Hepatocyte (in vitro differentiated cells): ENCODE measurements around the gene PTH1R. TPM values are rescaled to one million over a fixed set of nuclear protein-coding genes. Genes with fewer than 3 reads are reported as not detected.

Source experiments
- DNase-seq: peaks from one replicate; pipeline ENCODE4 v3.0.0-alpha.2; 2016; ENCODE audit warnings: low spot score
- H2AFZ ChIP-seq: fragments of 200-600 bp; sonication (generic); 2 replicates; pipeline ENCODE4 v1.6.0; 2016; ENCODE audit warnings: antibody characterized with exemption, mild to moderate bottlenecking
- H3K27ac ChIP-seq: fragments of 200-600 bp; sonication (generic); 2 replicates; pipeline ENCODE4 v1.5.1; 2016; ENCODE audit warnings: mild to moderate bottlenecking
- H3K27me3 ChIP-seq: fragments of 200-600 bp; sonication (generic); 2 replicates; pipeline ENCODE4 v1.6.1; 2016
- H3K36me3 ChIP-seq: fragments of 200-600 bp; sonication (generic); replicated peaks from 2 replicates; pipeline ENCODE4 v1.5.1; 2016; ENCODE audit warnings: low read depth; ENCODE audit not compliant: insufficient read depth
- H3K4me1 ChIP-seq: fragments of 200-600 bp; sonication (generic); 2 replicates; pipeline ENCODE4 v1.5.1; 2016; ENCODE audit warnings: mild to moderate bottlenecking, moderate library complexity; ENCODE audit not compliant: insufficient read depth
- H3K4me2 ChIP-seq: fragments of 200-600 bp; sonication (generic); 2 replicates; pipeline ENCODE4 v1.6.0; 2016
- H3K4me3 ChIP-seq: fragments of 200-600 bp; sonication (generic); 2 replicates; pipeline ENCODE4 v1.5.1; 2016; ENCODE audit warnings: mild to moderate bottlenecking
- H3K79me2 ChIP-seq: fragments of 200-600 bp; sonication (generic); 2 replicates; pipeline ENCODE4 v1.6.0; 2017; ENCODE audit warnings: mild to moderate bottlenecking
- H3K9me2 ChIP-seq: fragments of 200-600 bp; sonication (generic); replicated peaks from 2 replicates; pipeline ENCODE4 v1.6.0; 2017; ENCODE audit warnings: mild to moderate bottlenecking; ENCODE audit not compliant: insufficient read depth
- H3K9me3 ChIP-seq: fragments of 200-600 bp; sonication (generic); 2 replicates; pipeline ENCODE4 v1.5.1; 2016; ENCODE audit warnings: low read depth, mild to moderate bottlenecking
- H4K20me1 ChIP-seq: fragments of 200-600 bp; sonication (generic); 2 replicates; pipeline ENCODE4 v1.6.0; 2016; ENCODE audit warnings: mild to moderate bottlenecking; ENCODE audit not compliant: insufficient read depth, poor library complexity, severe bottlenecking
- EZH2 ChIP-seq: fragments of 200-600 bp; sonication (generic); IDR thresholded peaks from 2 replicates; pipeline ENCODE4 v1.6.1; 2016; ENCODE audit warnings: antibody characterized with exemption, mild to moderate bottlenecking, borderline replicate concordance
- EZH2phosphoT487 ChIP-seq: fragments of 200-600 bp; sonication (generic); IDR thresholded peaks from one replicate; pipeline ENCODE4 v1.6.1; 2018; ENCODE audit warnings: antibody characterized with exemption, mild to moderate bottlenecking, low read depth, moderate library complexity; ENCODE audit not compliant: unreplicated experiment, severe bottlenecking
- WGBS: methylation state at CpG from one replicate; pipeline ENCODE4 v1.1.6; 2016; ENCODE audit warnings: low lambda C conversion rate; ENCODE audit errors: missing lambda C conversion rate; 5-methylcytosine and 5-hydroxymethylcytosine counted together
- polyA plus RNA-seq: library from polyadenylated mRNA; unstranded; fragments of >200 nt; fragmentation: Nextera tagmentation; extraction: Ambion mirVana; gene quantifications from 2 replicates; pipeline ENCODE4 v1.2.1, GENCODE V29; 2016
- total RNA-seq: library from RNA; depleted of rRNA; stranded (reverse); fragments of >200 nt; gene quantifications from 2 replicates; pipeline ENCODE4 v1.2.3, GENCODE V29; 2014
- TF ChIP-seq, protein P1 (sequence below): fragments of 200-600 bp; sonication (generic); IDR thresholded peaks from 2 replicates; pipeline ENCODE4 v1.5.1; 2016; ENCODE audit warnings: antibody characterized with exemption, mild to moderate bottlenecking; ENCODE audit not compliant: poor library complexity

Gene PTH1R
- total and polyA plus RNA-seq, 2 experiments from 2014 or later, result 14.5 to 31.0 TPM

DNA sequence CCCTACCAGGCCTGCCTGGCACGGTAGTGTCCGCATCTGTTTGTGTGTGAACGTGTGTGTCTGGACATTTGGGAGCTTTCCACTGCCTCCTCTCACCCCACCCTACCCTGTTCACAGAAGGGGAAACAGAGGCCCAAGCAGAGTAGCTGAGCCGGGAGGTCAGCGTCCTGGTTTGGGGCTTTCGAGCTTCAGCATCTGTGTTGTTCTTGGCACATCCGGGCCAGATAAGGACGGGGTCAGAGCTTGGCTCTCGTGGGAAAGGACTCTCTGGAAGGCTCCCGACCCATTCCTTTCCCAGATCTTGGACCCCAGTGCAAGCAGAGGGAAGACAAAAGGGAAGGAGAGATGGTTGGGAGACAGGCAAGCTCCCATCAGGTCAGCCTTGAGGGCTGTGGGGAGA lies 6.3 kb upstream of the PTH1R start:
- peaks cover 38% of the 10 kb centered on the region for H3K4me1 ChIP-seq
- no peaks in the 10 kb centered on the region for H3K27me3 ChIP-seq
- no peak overlapping the region for H3K4me3 ChIP-seq
- no peak for DNase-seq
- TF ChIP-seq EZH2 (no peak), EZH2phosphoT487 (no peak)
- TF ChIP-seq, protein P1, sequence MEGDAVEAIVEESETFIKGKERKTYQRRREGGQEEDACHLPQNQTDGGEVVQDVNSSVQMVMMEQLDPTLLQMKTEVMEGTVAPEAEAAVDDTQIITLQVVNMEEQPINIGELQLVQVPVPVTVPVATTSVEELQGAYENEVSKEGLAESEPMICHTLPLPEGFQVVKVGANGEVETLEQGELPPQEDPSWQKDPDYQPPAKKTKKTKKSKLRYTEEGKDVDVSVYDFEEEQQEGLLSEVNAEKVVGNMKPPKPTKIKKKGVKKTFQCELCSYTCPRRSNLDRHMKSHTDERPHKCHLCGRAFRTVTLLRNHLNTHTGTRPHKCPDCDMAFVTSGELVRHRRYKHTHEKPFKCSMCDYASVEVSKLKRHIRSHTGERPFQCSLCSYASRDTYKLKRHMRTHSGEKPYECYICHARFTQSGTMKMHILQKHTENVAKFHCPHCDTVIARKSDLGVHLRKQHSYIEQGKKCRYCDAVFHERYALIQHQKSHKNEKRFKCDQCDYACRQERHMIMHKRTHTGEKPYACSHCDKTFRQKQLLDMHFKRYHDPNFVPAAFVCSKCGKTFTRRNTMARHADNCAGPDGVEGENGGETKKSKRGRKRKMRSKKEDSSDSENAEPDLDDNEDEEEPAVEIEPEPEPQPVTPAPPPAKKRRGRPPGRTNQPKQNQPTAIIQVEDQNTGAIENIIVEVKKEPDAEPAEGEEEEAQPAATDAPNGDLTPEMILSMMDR, result no peak
- H3K79me2 ChIP-seq, result no peaks in the 10 kb centered on the region
- H3K27ac ChIP-seq, result no peak overlapping the region
- H2AFZ ChIP-seq, result no peak overlapping the region
- no peaks in the 10 kb centered on the region for H3K9me3 ChIP-seq
- no peaks in the 10 kb centered on the region for H3K9me2 ChIP-seq
- H4K20me1 ChIP-seq, result no peaks in the 10 kb centered on the region
- no peaks in the 10 kb centered on the region for H3K36me3 ChIP-seq
- H3K4me2 ChIP-seq, result no peak overlapping the region
- WGBS, result 79% methylated on average over 10 of the region's 10 CpGs

DNA sequence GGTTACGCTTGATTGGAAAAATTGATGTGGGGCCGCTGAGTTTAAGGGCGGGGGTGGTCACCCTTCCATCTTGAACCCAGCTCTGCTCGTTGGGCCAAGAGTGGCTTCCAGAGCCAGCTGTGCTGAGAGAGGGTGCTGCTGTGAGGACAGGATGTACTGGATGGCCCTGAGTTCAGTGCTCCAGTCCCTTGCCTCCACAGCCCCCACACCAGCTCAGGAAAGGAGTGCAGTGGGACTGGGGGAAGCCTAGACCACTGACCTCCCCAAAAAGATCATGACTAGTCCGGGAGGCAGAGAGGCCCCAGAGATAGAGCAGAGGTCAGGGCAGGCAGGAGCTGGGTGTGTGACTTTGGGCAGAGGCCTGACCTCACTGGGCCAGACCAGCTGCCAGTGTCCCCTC lies 4.0 kb upstream of the PTH1R start:
- Histone ChIP-seq H3K27ac (no peak overlapping the region), H3K27me3 (no peaks in the 10 kb centered on the region)
- WGBS, result 88% methylated on average over 5 of the region's 5 CpGs

DNA sequence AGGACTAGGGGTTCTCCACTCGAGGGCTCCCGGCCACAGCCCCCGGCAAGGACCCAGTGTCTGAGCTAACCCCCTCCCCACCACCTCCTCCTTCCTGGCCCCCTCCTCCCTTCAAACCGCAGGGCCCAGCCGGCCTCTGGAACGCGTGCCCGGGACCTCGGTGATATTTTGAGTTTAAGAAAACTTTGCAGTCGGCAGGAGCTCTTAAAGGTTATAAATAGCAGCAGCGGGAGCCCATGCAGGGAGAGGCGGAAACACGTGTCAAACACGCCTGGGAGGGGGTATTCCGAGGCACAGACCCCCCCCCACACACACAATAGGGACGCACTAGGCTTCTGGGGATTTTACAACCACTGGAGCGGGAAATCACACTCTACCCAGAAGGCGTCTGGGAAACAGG lies 3.1 kb upstream of the PTH1R start:
- H4K20me1 ChIP-seq, result no peaks in the 10 kb centered on the region
- no peaks in the 10 kb centered on the region for H3K27me3 ChIP-seq
- peak overlapping the region; percentile 42 for H3K27ac ChIP-seq
- no peaks in the 10 kb centered on the region for H3K9me3 ChIP-seq
- TF ChIP-seq EZH2phosphoT487 (no peak), EZH2 (no peak)
- TF ChIP-seq, protein P1, result no peak
- H3K9me2 ChIP-seq, result no peaks in the 10 kb centered on the region
- no peak overlapping the region for H3K4me3 ChIP-seq
- 53% methylated on average over 18 of the region's 18 CpGs for WGBS
- no peaks in the 10 kb centered on the region for H3K79me2 ChIP-seq
- H2AFZ ChIP-seq, result no peak overlapping the region
- peak overlapping the region; percentile 41 for H3K4me2 ChIP-seq
- DNase-seq, result peak; percentile 55
- H3K4me1 ChIP-seq, result peaks cover 61% of the 10 kb centered on the region
- H3K36me3 ChIP-seq, result no peaks in the 10 kb centered on the region

More for the DNA sequence above, 4.0 kb upstream of the PTH1R start:
- Histone ChIP-seq H3K4me1 (peaks cover 55% of the 10 kb centered on the region), H3K4me2 (no peak overlapping the region), H3K4me3 (no peak overlapping the region), H3K9me3 (no peaks in the 10 kb centered on the region), H3K9me2 (no peaks in the 10 kb centered on the region), H4K20me1 (no peaks in the 10 kb centered on the region), H2AFZ (no peak overlapping the region), H3K36me3 (no peaks in the 10 kb centered on the region), H3K79me2 (no peaks in the 10 kb centered on the region)
- no peak for TF ChIP-seq EZH2phosphoT487
- no peak for TF ChIP-seq EZH2
- TF ChIP-seq, protein P1, result no peak
- DNase-seq, result no peak

DNA sequence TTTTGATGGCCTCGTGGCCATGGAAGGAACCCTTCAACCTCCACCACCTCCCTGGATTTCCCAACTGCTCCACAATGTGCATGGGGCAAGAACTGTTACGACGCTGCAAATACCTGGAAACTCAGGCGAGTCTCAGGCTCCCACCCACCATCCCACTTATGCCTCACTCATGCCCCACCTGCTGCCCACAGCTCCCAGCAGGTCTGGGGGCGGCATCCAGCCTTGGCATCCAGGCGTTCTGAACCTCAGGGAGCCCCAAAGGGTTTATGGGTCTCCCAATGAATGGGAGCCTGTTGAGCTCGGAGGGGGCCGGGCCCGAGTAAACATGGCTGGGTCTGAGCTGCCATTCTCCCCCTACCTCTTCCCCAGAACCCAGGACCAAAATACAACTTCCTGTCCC lies 2.0 kb upstream of the PTH1R start:
- TF ChIP-seq EZH2phosphoT487 (no peak), EZH2 (no peak)
- TF ChIP-seq, protein P1, result no peak
- Histone ChIP-seq H4K20me1 (no peaks in the 10 kb centered on the region), H3K27me3 (peaks cover 2% of the 10 kb centered on the region), H3K4me1 (peaks cover 63% of the 10 kb centered on the region), H3K4me3 (no peak overlapping the region), H3K36me3 (no peaks in the 10 kb centered on the region), H2AFZ (no peak overlapping the region), H3K27ac (no peak overlapping the region), H3K9me3 (no peaks in the 10 kb centered on the region), H3K9me2 (no peaks in the 10 kb centered on the region), H3K79me2 (no peaks in the 10 kb centered on the region), H3K4me2 (no peak overlapping the region)
- no peak for DNase-seq
- 96% methylated on average over 9 of the region's 9 CpGs for WGBS
